Neural cell (in vitro differentiated cells): Measurements from ENCODE around the gene DHX38. TPM values are rescaled to one million over a fixed set of nuclear protein-coding genes. Genes with fewer than 3 reads are reported as not detected.

Experiments
- H2AFZ ChIP-seq: fragments of 200-600, 300-800 bp; sonication (generic), shearing (Covaris generic); 2 replicates; pipeline ENCODE4 v1.6.0; 2014; ENCODE audit warnings: low read depth, mild to moderate bottlenecking, antibody characterized with exemption, low read length, moderate library complexity
- H3F3A ChIP-seq: fragments of 200-600 bp; shearing (Covaris generic); 2 replicates; pipeline ENCODE4 v1.6.1; 2016; ENCODE audit warnings: mild to moderate bottlenecking, moderate library complexity, mixed read lengths, antibody characterized with exemption, low read length; ENCODE audit not compliant: insufficient read depth, poor library complexity, severe bottlenecking
- H3K27ac ChIP-seq: fragments of 200-600, 300-800 bp; sonication (generic), shearing (Covaris generic); 2 replicates; pipeline ENCODE4 v1.5.1; 2014; ENCODE audit warnings: mild to moderate bottlenecking, low read length, moderate library complexity
- H3K27me3 ChIP-seq: fragments of 300-800, 200-600 bp; sonication (generic), shearing (Covaris generic); 2 replicates; pipeline ENCODE4 v1.6.0; 2014; ENCODE audit warnings: mild to moderate bottlenecking, low read depth, low read length, moderate library complexity; ENCODE audit not compliant: insufficient read depth
- H3K36me3 ChIP-seq: fragments of 300-800, 200-600 bp; sonication (generic), shearing (Covaris generic); 2 replicates; pipeline ENCODE4 v1.5.1; 2014; ENCODE audit warnings: mild to moderate bottlenecking, antibody characterized with exemption, low read length, moderate library complexity; ENCODE audit not compliant: insufficient read depth
- H3K4me2 ChIP-seq: fragments of 300-800, 200-600 bp; sonication (generic), shearing (Covaris generic); 2 replicates; pipeline ENCODE4 v1.6.0; 2014; ENCODE audit warnings: mild to moderate bottlenecking, low read length
- H3K4me3 ChIP-seq: fragments of 300-800, 200-600 bp; sonication (generic), shearing (Covaris generic); 2 replicates; pipeline ENCODE4 v1.5.1; 2014; ENCODE audit warnings: mild to moderate bottlenecking, low read length, moderate library complexity
- H3K79me2 ChIP-seq: fragments of 200-600 bp; shearing (Covaris generic); replicated peaks from 2 replicates; pipeline ENCODE4 v1.6.0; 2014; ENCODE audit warnings: mild to moderate bottlenecking, low read length, moderate library complexity; ENCODE audit not compliant: insufficient read depth
- H3K9ac ChIP-seq: fragments of 300-800, 200-600 bp; sonication (generic), shearing (Covaris generic); 2 replicates; pipeline ENCODE4 v1.6.1; 2016; ENCODE audit warnings: mild to moderate bottlenecking, low read length, mixed read lengths
- H3K9me2 ChIP-seq: fragments of 200-600 bp; shearing (Covaris generic); 2 replicates; pipeline ENCODE4 v1.6.1; 2016; ENCODE audit warnings: mild to moderate bottlenecking, low read length, mixed read lengths; ENCODE audit not compliant: insufficient read depth
- H3K9me3 ChIP-seq: fragments of 200-600, 300-800 bp; sonication (generic), shearing (Covaris generic); 2 replicates; pipeline ENCODE4 v1.6.1; 2016; ENCODE audit warnings: mild to moderate bottlenecking, mixed run types, low read length, moderate library complexity, mixed read lengths
- H4K20me1 ChIP-seq: fragments of 200-600 bp; shearing (Covaris generic); 2 replicates; pipeline ENCODE4 v1.6.1; 2016; ENCODE audit warnings: mild to moderate bottlenecking, mixed run types; ENCODE audit not compliant: insufficient read depth
- CTCF ChIP-seq: fragments of 450-650 bp; IDR thresholded peaks from 2 replicates; pipeline ENCODE4 v1.5.1; 2014; ENCODE audit warnings: antibody characterized with exemption, mild to moderate bottlenecking, moderate library complexity; ENCODE audit not compliant: poor library complexity, severe bottlenecking
- EP300 ChIP-seq: fragments of 450-650 bp; conservative IDR thresholded peaks from 2 replicates; pipeline ENCODE4 v1.6.1; 2014; ENCODE audit warnings: antibody characterized with exemption, mild to moderate bottlenecking, moderate library complexity; ENCODE audit not compliant: poor library complexity, severe bottlenecking
- EZH2 ChIP-seq: fragments of 200-600, 300-800 bp; shearing (Covaris generic), sonication (generic); IDR thresholded peaks from 2 replicates; pipeline ENCODE4 v1.6.1; 2014; ENCODE audit warnings: antibody characterized with exemption, low read length, borderline replicate concordance, mild to moderate bottlenecking; ENCODE audit not compliant: insufficient read depth, poor library complexity, severe bottlenecking
- MXI1 ChIP-seq: fragments of 450-650 bp; conservative IDR thresholded peaks from 2 replicates; pipeline ENCODE4 v1.6.1; 2014; ENCODE audit warnings: antibody characterized with exemption, mild to moderate bottlenecking; ENCODE audit not compliant: poor library complexity, severe bottlenecking
- POLR2AphosphoS5 ChIP-seq: IDR thresholded peaks from 2 replicates; pipeline ENCODE4 v1.6.1; 2012
- RAD21 ChIP-seq: fragments of 450-650 bp; conservative IDR thresholded peaks from 2 replicates; pipeline ENCODE4 v1.6.1; 2014; ENCODE audit warnings: antibody characterized with exemption, mild to moderate bottlenecking, moderate library complexity
- REST ChIP-seq: IDR thresholded peaks from 2 replicates; pipeline ENCODE4 v1.6.1; 2012; ENCODE audit warnings: borderline replicate concordance
- SMC3 ChIP-seq: fragments of 450-650 bp; conservative IDR thresholded peaks from 2 replicates; pipeline ENCODE4 v1.6.1; 2014; ENCODE audit warnings: antibody characterized with exemption, mild to moderate bottlenecking, moderate library complexity; ENCODE audit not compliant: poor library complexity
- TAF1 ChIP-seq: IDR thresholded peaks from 2 replicates; pipeline ENCODE4 v1.6.1; 2012; ENCODE audit warnings: low read depth
- polyA plus RNA-seq: library from polyadenylated mRNA; depleted of rRNA; stranded (reverse); fragments of >200 nt; gene quantifications from 2 replicates; pipeline ENCODE4 v1.2.3, GENCODE V29; 2014

DHX38 gene
- polyA plus RNA-seq, 1 donor from 2014 or later: 48.0 TPM

- TF ChIP-seq TAF1 (no peak), RAD21 (peak; percentile 97), MXI1 (peak; percentile 34), EZH2 (no peak), SMC3 (peak; percentile 97), REST (peak; percentile 30), CTCF (peak; percentile 94), POLR2AphosphoS5 (no peak), EP300 (peak; percentile 17)
- H3K27ac ChIP-seq: peak overlapping the region; percentile 84
- H3F3A ChIP-seq: no peaks in the 10 kb centered on the region
- no peaks in the 10 kb centered on the region for H3K9me3 ChIP-seq
- no peaks in the 10 kb centered on the region for H4K20me1 ChIP-seq
- H3K79me2 ChIP-seq: no peaks in the 10 kb centered on the region
- no peaks in the 10 kb centered on the region for H3K36me3 ChIP-seq
- H3K4me3 ChIP-seq: no peak overlapping the region
- no peak overlapping the region for H3K4me2 ChIP-seq
- no peaks in the 10 kb centered on the region for H3K27me3 ChIP-seq
- peak overlapping the region; percentile 55 for H3K9ac ChIP-seq
- no peaks in the 10 kb centered on the region for H3K9me2 ChIP-seq
- H2AFZ ChIP-seq: peak overlapping the region; percentile 46
These were observed 31.4 kb downstream of the DHX38 start for GRCh38 chr16:72124761-72125634.

- H4K20me1 ChIP-seq: no peaks in the 10 kb centered on the region
- H3F3A ChIP-seq: no peaks in the 10 kb centered on the region
- H3K9me2 ChIP-seq: no peaks in the 10 kb centered on the region
- H3K9ac ChIP-seq: peak overlapping the region; percentile 55
- H2AFZ ChIP-seq: peak overlapping the region; percentile 46
- TF ChIP-seq SMC3: no peak
- TF ChIP-seq MXI1: no peak
- no peak for TF ChIP-seq POLR2AphosphoS5
- TF ChIP-seq CTCF: no peak
- no peak for TF ChIP-seq EP300
- no peak for TF ChIP-seq TAF1
- no peak for TF ChIP-seq REST
- no peak for TF ChIP-seq RAD21
- TF ChIP-seq EZH2: no peak
- H3K27ac ChIP-seq: peak overlapping the region; percentile 84
- H3K9me3 ChIP-seq: no peaks in the 10 kb centered on the region
- no peaks in the 10 kb centered on the region for H3K27me3 ChIP-seq
- H3K4me3 ChIP-seq: no peak overlapping the region
- no peaks in the 10 kb centered on the region for H3K79me2 ChIP-seq
- no peak overlapping the region for H3K4me2 ChIP-seq
- H3K36me3 ChIP-seq: no peaks in the 10 kb centered on the region
These were observed 32.2 kb downstream of the DHX38 start for GRCh38 chr16:72125635-72126428.
